ENCODE results near the gene FERMT3. TPM values are rescaled to one million over a fixed set of nuclear protein-coding genes. Genes with fewer than 3 reads are reported as not detected.
A peak's percentile ranks its signal among the peaks of the same experiment; 100 is the strongest.

Gene FERMT3
- total and polyA plus RNA-seq, 2 of the 8 experiments (the other 6 are each of a cell fraction or from before 2014, with no cell fraction given): 1.4 to 3.7 TPM

- FAIRE-seq (no peak), DNase-seq (ENCODE audit: low read depth in 1 of 2, low spot score in 2 of 2) (peak in 1 of 2 experiments; percentile 86)
- peak within 1 kb of the TSS; percentile 99; the same call in 1 of the 2 replicates for H2BK15ac ChIP-seq (ENCODE audit: low read length)
- H2BK12ac ChIP-seq (ENCODE audit: low read depth, low read length): peak within 1 kb of the TSS; percentile 75; the same call in 1 of the 2 replicates
- H2AK5ac ChIP-seq (ENCODE audit: low read depth, low read length): no peak within 1 kb of the TSS
- peak within 1 kb of the TSS; percentile 87 for H3K4ac ChIP-seq (replicated peaks; ENCODE audit: insufficient read length, low read depth, low read length)
- ChIA-PET CTCF (ENCODE audit: partially characterized antibody) (interaction anchor here (0.6 to 10.0 kb wide), 30 partner anchors 8 to 1659 kb away, joined by 3 to 102 read pairs (median 4); partner anchors contain the start of genes CATSPERZ, FERMT3, FKBP2 and NUDT22), POLR2A (ENCODE audit: partially characterized antibody) (interaction anchor here (0.8 to 13.1 kb wide), 18 partner anchors 9 to 272 kb away, joined by 3 to 352 read pairs (median 6); partner anchors contain the start of genes DNAJC4, ESRRA, FKBP2 and KCNK4)
- peaks cover 6 to 19% (median 12%) of the 10 kb centered on the region in 4 experiments for H3K36me3 ChIP-seq (ENCODE audit: control insufficient read depth in 2 of 4, insufficient read depth in 4 of 4, low read length in 3 of 4)
- H3K56ac ChIP-seq (replicated peaks; ENCODE audit: insufficient read length, low read depth, low read length): peak within 1 kb of the TSS; percentile 78
- H3K4me2 ChIP-seq (ENCODE audit: insufficient read depth in 1 of 2, low read depth in 2 of 2, low read length in 2 of 2): peak within 1 kb of the TSS; percentile 73 to 99
- H4K5ac ChIP-seq (ENCODE audit: insufficient read length, low read depth, low read length): peak within 1 kb of the TSS; percentile 75
- no peak within 1 kb of the TSS for H2AFZ ChIP-seq (ENCODE audit: low read length)
- peak within 1 kb of the TSS; percentile 62 to 76 (median 64); a peak in 6 of 7 replicates for H3K9ac ChIP-seq (replicated peaks in 1 of 4; ENCODE audit: extremely low read depth in 1 of 4, low read depth in 3 of 4, low read length in 3 of 4)
- peak within 1 kb of the TSS; percentile 93; the same call in 1 of the 2 replicates for H2BK5ac ChIP-seq (ENCODE audit: low read depth, low read length)
- no peak within 1 kb of the TSS for H3K14ac ChIP-seq (ENCODE audit: insufficient read length)
- peaks cover 2% of the 10 kb centered on the region; the same call in 1 of the 2 replicates for H3K79me1 ChIP-seq (ENCODE audit: low read depth, low read length)
- no peak within 1 kb of the TSS for H3K23ac ChIP-seq (ENCODE audit: insufficient read length)
- H4K20me1 ChIP-seq (replicated peaks in 1 of 2; ENCODE audit: control insufficient read depth in 1 of 2, insufficient read depth in 2 of 2, low read length in 2 of 2): peaks cover 6 to 13% of the 10 kb centered on the region in 2 experiments
- H3K9me3 ChIP-seq (ENCODE audit: insufficient read depth in 2 of 2, low read depth in 1 of 2, low read length in 1 of 2): no peaks in the 10 kb centered on the region
- peak within 1 kb of the TSS; percentile 98 for H4K91ac ChIP-seq (replicated peaks; ENCODE audit: insufficient read length, low read length)
- H3K18ac ChIP-seq (ENCODE audit: extremely low read depth, low read length): peak within 1 kb of the TSS; percentile 99
- peaks cover 0 to 40% (median 34%) of the 10 kb centered on the region in 4 experiments; a peak in 6 of 7 replicates for H3K4me1 ChIP-seq (replicated peaks in 1 of 4; ENCODE audit: control insufficient read depth in 3 of 4, insufficient read depth in 4 of 4, low read length in 3 of 4)
- WGBS, 2 experiments (ENCODE audit: extremely low coverage in 1 of 2, insufficient coverage in 1 of 2, insufficient read length in 1 of 2, insufficient replicate concordance in 2 of 2, low coverage in 1 of 2, low lambda C conversion rate in 2 of 2, missing lambda C conversion rate in 1 of 2): 4% methylated on average over 22 of the region's 75 CpGs; no CpG with 5 or more reads in 1 of the 2 experiments
- H3K23me2 ChIP-seq (ENCODE audit: low read depth, low read length): peaks cover 13% of the 10 kb centered on the region
- peak within 1 kb of the TSS; percentile 72; the same call in 1 of the 2 replicates for H3K27ac ChIP-seq (ENCODE audit: low read depth, low read length)
- H4K8ac ChIP-seq (ENCODE audit: extremely low read depth, insufficient read depth, low read length): peak within 1 kb of the TSS; percentile 93
- H3K79me2 ChIP-seq (ENCODE audit: control insufficient read depth in 1 of 2, insufficient read depth in 2 of 2, low read length in 2 of 2): peaks cover 0 to 25% of the 10 kb centered on the region in 2 experiments; a peak in 3 of 4 replicates
- peak within 1 kb of the TSS; percentile 70 for H2BK120ac ChIP-seq (replicated peaks; ENCODE audit: low read depth, low read length)
- no peak within 1 kb of the TSS for H2BK20ac ChIP-seq (ENCODE audit: low read length)
- peak within 1 kb of the TSS; percentile 73 to 86 (median 76) for H3K4me3 ChIP-seq (ENCODE audit: extremely low read depth in 1 of 4, insufficient read depth in 2 of 4, low read depth in 3 of 4, low read length in 4 of 4)
- no peaks in the 10 kb centered on the region for H3K27me3 ChIP-seq (replicated peaks in 1 of 4; ENCODE audit: control insufficient read depth in 3 of 4, extremely low read depth in 1 of 4, insufficient read depth in 3 of 4, low read length in 3 of 4)
- 0 out of 2 replicates have a peak, but pooled peaks have one; percentile 32 for TF ChIP-seq TBP (IDR thresholded peaks at IDR 0.05; ENCODE audit: low read depth, low read length)
- TF ChIP-seq CHD2 (IDR thresholded peaks at IDR 0.05; ENCODE audit: low read length): no peak
- TF ChIP-seq CTBP2 (IDR thresholded peaks at IDR 0.05; ENCODE audit: borderline replicate concordance, insufficient read depth, insufficient read length, low read length): no peak
- no peak for TF ChIP-seq KDM4A (IDR thresholded peaks at IDR 0.05; ENCODE audit: low read depth, low read length, severe bottlenecking)
- TF ChIP-seq TAF1 (IDR thresholded peaks at IDR 0.05; ENCODE audit: low read depth, low read length): peak; percentile 63
- TF ChIP-seq POU5F1 (IDR thresholded peaks at IDR 0.05; ENCODE audit: low read depth, low read length): no peak
- TF ChIP-seq FOSL1 (IDR thresholded peaks at IDR 0.05; ENCODE audit: insufficient read depth, low read depth, low read length): no peak
- no peak for TF ChIP-seq SIX5 (IDR thresholded peaks at IDR 0.05; ENCODE audit: low read depth, low read length)
- TF ChIP-seq HDAC2 (IDR thresholded peaks at IDR 0.05; ENCODE audit: borderline replicate concordance in 1 of 2, low read depth in 2 of 2, low read length in 2 of 2): no peak
- TF ChIP-seq SIN3A (conservative IDR thresholded peaks at IDR 0.05 in 1 of 2, IDR thresholded peaks at IDR 0.05 in 1 of 2; ENCODE audit: low read depth in 1 of 2, low read length in 2 of 2): peak in 1 of 2 experiments; percentile 51; a peak in 2 of 4 replicates
- peak; percentile 52 for TF ChIP-seq CREB1 (IDR thresholded peaks at IDR 0.05)
These were observed 44.7 kb downstream of the FERMT3 start, which contains the start of gene PLCB3 for GRCh38 chr11:64251016-64251752. PLCB3 (plus strand) TSS chr11:64251530; CDS start chr11:64251650, 120 bp downstream.

All from H1 (cell line).